PC-9 (cell line): ENCODE data around the gene HEATR5B.

Experiments used
- EZH2 ChIP-seq: fragments of 200-600 bp; sonication (generic); IDR thresholded peaks from 2 replicates; pipeline ENCODE4 v1.8.0; 2017; ENCODE audit warnings: antibody characterized with exemption, low read depth
- TF ChIP-seq, protein P1 (sequence below): fragments of 200-600 bp; sonication (generic); conservative IDR thresholded peaks from 2 replicates; pipeline ENCODE4 v1.6.1; 2017; ENCODE audit warnings: mixed run types, antibody characterized with exemption, mild to moderate bottlenecking, moderate library complexity

DNA sequence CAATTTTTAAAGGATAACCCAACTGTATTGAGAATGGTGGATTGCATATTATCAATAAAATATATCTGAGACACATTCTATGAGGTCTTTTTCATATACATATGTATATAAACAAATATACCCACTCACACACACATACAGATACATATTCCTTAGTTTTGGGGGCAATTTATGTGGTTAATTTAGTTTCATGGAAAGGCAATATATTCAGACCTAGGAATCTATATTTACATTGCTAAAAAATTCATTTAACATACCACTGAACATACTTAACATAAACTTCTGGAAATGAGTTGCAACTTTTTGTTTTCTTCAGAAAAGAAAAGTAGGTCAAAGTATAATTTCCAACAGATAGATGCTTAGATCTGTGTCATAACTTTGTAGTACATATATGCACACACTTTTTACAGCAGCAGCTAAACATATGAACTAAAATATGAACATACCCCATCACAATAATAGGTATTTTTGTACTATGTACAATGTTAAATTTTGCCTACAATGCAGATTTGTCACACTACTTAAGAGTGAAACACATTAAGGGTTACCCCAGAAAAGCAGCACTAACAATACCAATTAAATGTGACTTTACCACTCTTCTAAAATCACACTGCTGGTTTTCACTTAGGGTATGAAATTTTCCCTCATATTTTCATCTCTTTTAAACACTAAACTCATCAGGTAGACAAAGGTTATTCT is 23.0 kb downstream of the HEATR5B start:
- TF ChIP-seq, protein P1, sequence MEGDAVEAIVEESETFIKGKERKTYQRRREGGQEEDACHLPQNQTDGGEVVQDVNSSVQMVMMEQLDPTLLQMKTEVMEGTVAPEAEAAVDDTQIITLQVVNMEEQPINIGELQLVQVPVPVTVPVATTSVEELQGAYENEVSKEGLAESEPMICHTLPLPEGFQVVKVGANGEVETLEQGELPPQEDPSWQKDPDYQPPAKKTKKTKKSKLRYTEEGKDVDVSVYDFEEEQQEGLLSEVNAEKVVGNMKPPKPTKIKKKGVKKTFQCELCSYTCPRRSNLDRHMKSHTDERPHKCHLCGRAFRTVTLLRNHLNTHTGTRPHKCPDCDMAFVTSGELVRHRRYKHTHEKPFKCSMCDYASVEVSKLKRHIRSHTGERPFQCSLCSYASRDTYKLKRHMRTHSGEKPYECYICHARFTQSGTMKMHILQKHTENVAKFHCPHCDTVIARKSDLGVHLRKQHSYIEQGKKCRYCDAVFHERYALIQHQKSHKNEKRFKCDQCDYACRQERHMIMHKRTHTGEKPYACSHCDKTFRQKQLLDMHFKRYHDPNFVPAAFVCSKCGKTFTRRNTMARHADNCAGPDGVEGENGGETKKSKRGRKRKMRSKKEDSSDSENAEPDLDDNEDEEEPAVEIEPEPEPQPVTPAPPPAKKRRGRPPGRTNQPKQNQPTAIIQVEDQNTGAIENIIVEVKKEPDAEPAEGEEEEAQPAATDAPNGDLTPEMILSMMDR = no peak
- TF ChIP-seq EZH2 = no peak
